GM12801 (cell line): ENCODE data around the gene MPPED2.

Experiments
- CTCF ChIP-seq: IDR thresholded peaks from one replicate; pipeline ENCODE4 v1.5.1; 2011; ENCODE audit warnings: control low read depth; ENCODE audit not compliant: insufficient read length; ENCODE audit errors: extremely low read depth

MPPED2 gene

DNA sequence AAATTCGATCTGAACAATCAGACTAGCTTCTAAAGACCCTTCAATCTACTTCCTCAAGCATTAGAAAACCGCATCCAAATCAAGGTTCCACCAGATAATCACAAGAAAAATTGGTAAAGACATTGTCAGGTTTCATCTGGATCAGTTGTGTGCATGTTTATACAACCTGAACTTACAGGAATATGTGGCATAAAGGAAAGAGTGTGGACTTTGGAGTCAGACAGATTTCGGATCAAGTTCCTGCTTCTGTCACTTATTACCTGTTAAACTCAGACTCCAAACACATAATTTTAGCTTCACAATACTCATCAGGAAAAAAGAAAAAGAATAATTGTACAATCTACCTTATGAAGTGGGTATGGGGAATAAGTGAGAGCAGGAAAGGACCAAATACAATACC lies 80.5 kb downstream of the MPPED2 start:
- TF ChIP-seq CTCF: no peak

DNA sequence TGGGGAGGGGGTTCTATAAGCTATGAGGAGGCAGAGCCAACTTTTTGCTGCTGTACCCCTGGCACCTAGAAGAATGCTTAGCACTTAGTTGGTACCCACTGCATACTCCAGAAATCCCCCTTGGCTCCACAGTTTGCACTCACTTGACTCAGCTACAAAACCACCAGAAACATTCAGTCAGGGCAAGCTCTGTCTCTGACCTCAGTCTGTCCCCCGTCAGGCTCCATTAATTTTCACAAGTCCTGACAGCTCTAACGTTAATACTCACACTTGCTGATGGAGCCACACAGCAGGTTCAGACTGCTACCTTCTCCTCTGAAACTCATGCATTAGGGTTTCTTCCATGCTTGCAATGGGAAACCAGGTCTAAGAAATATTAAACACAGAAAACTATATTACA lies 81.7 kb downstream of the MPPED2 start:
- TF ChIP-seq CTCF: no peak

GRCh38 chr11:30503156-30503555 lies 83.0 kb downstream of the MPPED2 start:
- no peak for TF ChIP-seq CTCF

- no peak for TF ChIP-seq CTCF
Observed at GRCh38 chr11:30502305-30502704, 83.8 kb downstream of the MPPED2 start.

DNA sequence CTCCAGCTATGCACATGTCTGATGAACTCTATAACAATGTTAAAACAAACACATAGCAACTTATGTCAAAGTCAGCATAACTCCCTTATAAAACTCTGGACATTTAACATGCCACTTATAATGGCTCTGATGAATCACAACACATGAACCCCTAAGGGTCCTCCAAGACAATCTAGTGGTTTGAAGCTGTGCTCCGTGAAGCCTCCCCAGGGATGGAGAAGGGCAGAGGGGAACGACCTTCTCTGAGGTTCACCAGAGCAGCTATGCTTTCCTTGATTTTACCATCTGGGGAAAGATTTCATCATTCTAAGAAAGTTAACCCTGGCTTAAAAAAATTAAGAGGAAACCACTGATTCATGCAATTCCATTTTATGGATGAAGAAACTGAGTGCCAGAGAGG lies 84.4 kb downstream of the MPPED2 start:
- TF ChIP-seq CTCF: no peak

DNA sequence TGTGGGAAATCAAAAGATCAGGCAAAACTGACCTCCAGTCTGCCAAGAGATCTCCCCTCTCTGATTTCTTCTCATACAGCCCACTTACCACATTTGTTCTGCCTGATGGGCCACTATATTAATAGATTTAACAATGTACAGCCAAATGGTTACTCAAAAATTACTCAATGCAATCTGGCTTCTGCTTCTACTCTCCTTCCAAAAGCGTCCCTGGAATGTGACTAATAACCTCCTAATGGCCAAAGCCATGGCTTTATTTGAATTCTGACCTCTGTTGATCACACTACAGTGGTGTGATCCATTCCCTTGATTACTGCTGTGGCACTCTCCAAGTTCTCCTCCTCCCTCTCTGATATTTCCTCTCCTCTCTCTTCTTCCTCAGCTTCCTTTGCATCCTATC lies 86.2 kb downstream of the MPPED2 start:
- TF ChIP-seq CTCF: no peak

DNA sequence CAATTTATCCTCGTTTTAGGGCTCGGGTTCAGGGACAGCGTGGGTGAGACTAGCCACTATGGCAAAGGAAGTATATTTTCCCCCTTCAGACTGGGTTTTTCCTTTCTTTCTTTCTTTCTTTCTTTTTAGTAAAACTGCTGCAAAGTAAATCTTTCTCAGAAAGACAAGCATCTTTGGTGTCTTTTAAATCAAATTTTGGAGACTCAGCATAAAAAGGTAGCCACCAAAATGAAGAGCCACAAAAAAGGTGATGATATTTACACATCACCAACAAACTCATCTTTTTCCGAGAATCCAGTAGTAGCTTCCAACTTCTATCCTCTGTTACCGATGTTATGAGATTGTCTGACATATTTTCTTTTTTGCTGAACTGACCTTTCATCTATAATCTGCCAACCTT lies 88.6 kb downstream of the MPPED2 start:
- TF ChIP-seq CTCF: no peak

DNA sequence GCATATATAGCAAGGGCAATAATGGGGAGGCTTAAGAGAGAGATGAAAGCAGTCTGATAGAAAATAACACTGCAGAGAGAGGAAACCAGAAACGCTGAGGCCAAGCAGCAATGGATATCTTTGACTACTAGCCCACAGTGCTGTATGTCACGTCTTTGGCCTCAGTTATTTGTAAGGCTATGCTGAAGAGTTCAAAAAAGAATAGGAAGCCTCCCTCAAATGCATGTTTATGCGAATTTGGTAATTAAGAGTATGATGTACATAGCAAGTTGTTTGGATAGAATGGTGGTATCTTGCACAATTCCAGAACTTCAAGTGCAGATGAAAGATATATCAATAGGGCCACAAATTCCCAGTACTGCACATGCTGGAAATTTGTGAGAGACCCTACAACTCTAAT lies 89.2 kb downstream of the MPPED2 start:
- no peak for TF ChIP-seq CTCF
